Smooth muscle cell (in vitro differentiated cells): ENCODE results near the gene CISD3. TPM values are rescaled to one million over a fixed set of nuclear protein-coding genes. Genes with fewer than 3 reads are reported as not detected.
A peak's percentile ranks its signal among the peaks of the same experiment; 100 is the strongest.

Experiments used
- DNase-seq: peaks from one replicate; lab custom pipeline; 2025; ENCODE audit not compliant: unreplicated experiment; lab: John Stamatoyannopoulos, UW
- H2AFZ ChIP-seq: fragments of 200-600 bp; sonication (generic); 2 replicates; pipeline ENCODE4 v1.6.0; 2016; ENCODE audit warnings: antibody characterized with exemption, low read depth, mild to moderate bottlenecking
- H3F3A ChIP-seq: fragments of 200-600 bp; sonication (generic); 2 replicates; pipeline ENCODE4 v1.6.0; 2017; ENCODE audit warnings: antibody characterized with exemption, low read depth
- H3K27ac ChIP-seq: fragments of 200-600 bp; sonication (generic); 2 replicates; pipeline ENCODE4 v1.5.1; 2016; ENCODE audit warnings: low read depth, mild to moderate bottlenecking
- H3K27me3 ChIP-seq: fragments of 200-600 bp; sonication (generic); 2 replicates; pipeline ENCODE4 v1.6.1; 2016; ENCODE audit warnings: low read depth, mild to moderate bottlenecking
- H3K36me3 ChIP-seq: fragments of 200-600 bp; sonication (generic); 2 replicates; pipeline ENCODE4 v1.5.1; 2016; ENCODE audit warnings: low read depth
- H3K4me1 ChIP-seq: fragments of 200-600 bp; sonication (generic); 2 replicates; pipeline ENCODE4 v1.5.1; 2016; ENCODE audit warnings: low read depth
- H3K4me2 ChIP-seq: fragments of 200-600 bp; sonication (generic); 2 replicates; pipeline ENCODE4 v1.6.0; 2016; ENCODE audit warnings: mild to moderate bottlenecking
- H3K4me3 ChIP-seq: fragments of 200-600 bp; sonication (generic); 2 replicates; pipeline ENCODE4 v1.5.1; 2016; ENCODE audit warnings: mild to moderate bottlenecking
- H3K79me2 ChIP-seq: fragments of 200-600 bp; sonication (generic); 2 replicates; pipeline ENCODE4 v1.6.0; 2016; ENCODE audit warnings: low read depth, mild to moderate bottlenecking
- H3K9ac ChIP-seq: fragments of 200-600 bp; sonication (generic); 2 replicates; pipeline ENCODE4 v1.6.0; 2016; ENCODE audit warnings: low read depth
- H3K9me3 ChIP-seq: fragments of 200-600 bp; sonication (generic); replicated peaks from 2 replicates; pipeline ENCODE4 v1.5.1; 2016; ENCODE audit warnings: low read depth
- H4K20me1 ChIP-seq: fragments of 200-600 bp; sonication (generic); 2 replicates; pipeline ENCODE4 v1.6.0; 2016; ENCODE audit warnings: low read depth
- WGBS: methylation state at CpG from one replicate; pipeline ENCODE4 v1.1.7; 2016; ENCODE audit warnings: low lambda C conversion rate; 5-methylcytosine and 5-hydroxymethylcytosine counted together
- polyA plus RNA-seq: library from polyadenylated mRNA; unstranded; fragments of >200 nt; fragmentation: Nextera tagmentation; extraction: Ambion mirVana; gene quantifications from 2 replicates; pipeline ENCODE4 v1.2.1, GENCODE V29; 2016
- total RNA-seq: library from RNA; depleted of rRNA; stranded (reverse); fragments of >200 nt; gene quantifications from 2 replicates; pipeline ENCODE4 v1.2.3, GENCODE V29; 2014
- TF ChIP-seq, protein P1 (sequence below): fragments of 200-600 bp; sonication (generic); IDR thresholded peaks from 2 replicates; pipeline ENCODE4 v1.5.1; 2017; ENCODE audit warnings: borderline replicate concordance, mild to moderate bottlenecking, antibody characterized with exemption; ENCODE audit not compliant: insufficient read depth, poor library complexity, severe bottlenecking

CISD3 gene, protein sequence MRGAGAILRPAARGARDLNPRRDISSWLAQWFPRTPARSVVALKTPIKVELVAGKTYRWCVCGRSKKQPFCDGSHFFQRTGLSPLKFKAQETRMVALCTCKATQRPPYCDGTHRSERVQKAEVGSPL
- total RNA-seq (0.54 and 1.3 TPM in 2 replicates), polyA plus RNA-seq (15.1 and 18.1 TPM in 2 replicates)

DNA sequence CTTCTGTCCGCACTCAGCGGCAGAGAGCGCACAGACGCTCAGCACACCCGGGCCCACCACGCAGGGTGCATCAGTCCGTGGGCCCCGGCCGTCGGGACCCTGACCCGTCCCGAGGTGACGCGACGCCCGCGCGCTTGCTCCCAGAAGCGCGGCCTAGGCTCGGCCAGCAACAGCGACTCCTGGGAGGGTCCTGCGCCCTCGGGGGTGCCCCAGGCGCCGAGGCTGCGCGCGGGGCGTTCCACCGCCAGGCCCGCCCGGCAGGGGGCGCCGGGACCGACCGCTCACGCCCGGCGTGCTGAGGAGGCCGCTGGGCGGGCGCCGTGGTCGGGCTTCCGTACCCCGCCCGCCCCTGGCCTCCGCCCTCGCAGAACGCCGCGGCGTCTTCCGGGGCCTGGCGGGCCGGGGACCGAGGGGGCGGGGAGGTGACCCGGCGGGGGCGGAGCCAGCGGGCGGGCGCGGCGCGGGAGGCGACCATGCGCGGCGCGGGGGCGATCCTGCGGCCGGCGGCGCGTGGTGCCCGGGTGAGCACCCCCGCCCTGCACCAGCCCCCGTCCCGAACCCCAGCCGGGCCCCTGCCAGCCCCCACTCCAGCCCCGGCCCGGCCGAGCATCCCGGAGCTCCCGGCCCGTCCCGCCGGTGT lies at the start of gene CISD3:
Gene CISD3 (plus strand): TSS at position 456 of the 640 bp plus-strand sequence. CDS start 18 bp downstream, at position 474.
- no peaks in the 10 kb centered on the region for H3K27me3 ChIP-seq
- H4K20me1 ChIP-seq, result peaks cover 12% of the 10 kb centered on the region
- WGBS, result 1% methylated on average over 24 of the region's 92 CpGs
- peak within 1 kb of the TSS; percentile 60 for H3K9ac ChIP-seq
- TF ChIP-seq, protein P1, sequence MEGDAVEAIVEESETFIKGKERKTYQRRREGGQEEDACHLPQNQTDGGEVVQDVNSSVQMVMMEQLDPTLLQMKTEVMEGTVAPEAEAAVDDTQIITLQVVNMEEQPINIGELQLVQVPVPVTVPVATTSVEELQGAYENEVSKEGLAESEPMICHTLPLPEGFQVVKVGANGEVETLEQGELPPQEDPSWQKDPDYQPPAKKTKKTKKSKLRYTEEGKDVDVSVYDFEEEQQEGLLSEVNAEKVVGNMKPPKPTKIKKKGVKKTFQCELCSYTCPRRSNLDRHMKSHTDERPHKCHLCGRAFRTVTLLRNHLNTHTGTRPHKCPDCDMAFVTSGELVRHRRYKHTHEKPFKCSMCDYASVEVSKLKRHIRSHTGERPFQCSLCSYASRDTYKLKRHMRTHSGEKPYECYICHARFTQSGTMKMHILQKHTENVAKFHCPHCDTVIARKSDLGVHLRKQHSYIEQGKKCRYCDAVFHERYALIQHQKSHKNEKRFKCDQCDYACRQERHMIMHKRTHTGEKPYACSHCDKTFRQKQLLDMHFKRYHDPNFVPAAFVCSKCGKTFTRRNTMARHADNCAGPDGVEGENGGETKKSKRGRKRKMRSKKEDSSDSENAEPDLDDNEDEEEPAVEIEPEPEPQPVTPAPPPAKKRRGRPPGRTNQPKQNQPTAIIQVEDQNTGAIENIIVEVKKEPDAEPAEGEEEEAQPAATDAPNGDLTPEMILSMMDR, result peak; percentile 68
- peaks cover 5% of the 10 kb centered on the region for H3K4me1 ChIP-seq
- peak within 1 kb of the TSS; percentile 72 for H3K4me3 ChIP-seq
- no peaks in the 10 kb centered on the region for H3K36me3 ChIP-seq
- H3K9me3 ChIP-seq, result no peaks in the 10 kb centered on the region
- peaks cover 12% of the 10 kb centered on the region for H3F3A ChIP-seq
- H3K27ac ChIP-seq, result no peak within 1 kb of the TSS
- peak within 1 kb of the TSS; percentile 89 for H3K4me2 ChIP-seq
- peak; percentile 38 for DNase-seq
- no peaks in the 10 kb centered on the region for H3K79me2 ChIP-seq
- H2AFZ ChIP-seq, result peak within 1 kb of the TSS; percentile 31

DNA sequence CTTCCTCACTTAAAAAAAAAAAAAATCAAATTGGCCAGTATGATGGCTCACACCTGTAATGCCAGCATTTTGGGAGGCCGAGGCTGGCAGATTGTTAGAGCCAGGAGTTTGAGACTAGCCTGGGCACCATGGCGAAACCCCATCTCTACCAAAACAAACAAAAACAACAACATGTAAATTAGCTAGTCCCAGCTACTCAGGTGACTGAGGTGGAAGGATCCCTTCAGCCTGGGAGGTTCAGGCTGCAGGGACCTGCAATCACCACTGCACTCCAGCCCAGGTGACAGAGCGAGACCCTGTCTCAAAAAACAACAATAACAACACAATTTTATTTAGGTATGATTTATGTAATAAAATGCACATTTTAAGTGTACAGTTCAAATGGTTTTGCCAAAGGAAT lies 49.0 kb upstream of the CISD3 start:
- no peaks in the 10 kb centered on the region for H3K27me3 ChIP-seq
- TF ChIP-seq, protein P1, result no peak
- no peak overlapping the region for H3K9ac ChIP-seq
- no peak for DNase-seq
- no peaks in the 10 kb centered on the region for H3K36me3 ChIP-seq
- no peak overlapping the region for H3K4me3 ChIP-seq
- no peak overlapping the region for H2AFZ ChIP-seq
- H3K27ac ChIP-seq, result no peak overlapping the region
- H3F3A ChIP-seq, result no peaks in the 10 kb centered on the region
- no peak overlapping the region for H3K4me2 ChIP-seq
- WGBS, result 87% methylated on average over 3 of the region's 3 CpGs
- H3K79me2 ChIP-seq, result no peaks in the 10 kb centered on the region
- H3K4me1 ChIP-seq, result no peaks in the 10 kb centered on the region
- H3K9me3 ChIP-seq, result no peaks in the 10 kb centered on the region
- H4K20me1 ChIP-seq, result no peaks in the 10 kb centered on the region

DNA sequence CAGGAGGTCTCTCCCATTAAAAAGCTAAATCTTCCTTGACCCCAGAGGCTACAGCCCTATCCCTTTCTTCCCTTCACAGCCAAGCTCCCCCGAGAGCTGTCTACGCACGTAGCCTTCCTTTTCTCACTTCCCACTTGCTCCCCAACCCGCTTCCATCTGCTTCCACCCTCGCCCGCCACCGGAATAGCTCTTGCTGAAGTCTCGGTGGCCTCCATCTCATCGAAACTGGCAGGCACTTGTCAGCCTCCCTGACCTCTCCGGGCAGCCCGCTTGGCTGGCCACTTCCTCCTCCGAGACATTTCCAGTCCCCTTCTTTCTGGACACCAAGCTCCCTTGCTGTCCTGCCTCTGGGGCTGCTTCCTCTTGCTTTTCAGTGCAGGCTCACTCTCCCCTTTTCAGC lies 44.6 kb upstream of the CISD3 start:
- TF ChIP-seq, protein P1, result no peak
- no peak overlapping the region for H3K27ac ChIP-seq
- no peaks in the 10 kb centered on the region for H3K79me2 ChIP-seq
- no peak for DNase-seq
- no peaks in the 10 kb centered on the region for H3K9me3 ChIP-seq
- no peak overlapping the region for H3K9ac ChIP-seq
- H3K27me3 ChIP-seq, result no peaks in the 10 kb centered on the region
- H3K4me2 ChIP-seq, result no peak overlapping the region
- WGBS, result 93% methylated on average over 12 of the region's 12 CpGs
- no peaks in the 10 kb centered on the region for H4K20me1 ChIP-seq
- no peaks in the 10 kb centered on the region for H3F3A ChIP-seq
- H3K4me3 ChIP-seq, result no peak overlapping the region
- no peak overlapping the region for H2AFZ ChIP-seq
- H3K4me1 ChIP-seq, result no peaks in the 10 kb centered on the region
- no peaks in the 10 kb centered on the region for H3K36me3 ChIP-seq

DNA sequence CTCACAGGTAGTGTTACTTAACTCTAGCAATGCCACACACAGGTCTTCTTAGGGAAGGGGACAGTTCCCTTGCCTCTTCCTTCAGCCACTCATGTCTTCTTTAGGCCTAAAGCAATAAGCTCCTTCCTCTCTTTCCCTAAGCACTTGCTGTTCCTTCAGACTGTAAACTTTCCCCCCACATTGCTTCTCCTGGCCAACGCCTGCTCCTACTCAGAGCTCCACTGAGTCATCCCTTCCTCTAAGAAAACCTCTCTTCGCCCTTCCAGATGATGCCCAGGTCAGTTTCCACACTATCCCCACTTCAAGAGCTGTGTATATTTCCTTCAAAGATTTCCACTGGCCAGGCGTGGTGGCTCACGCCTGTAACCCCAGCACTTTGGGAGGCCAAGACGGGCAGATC lies 42.9 kb upstream of the CISD3 start:
- Histone ChIP-seq H3K36me3 (no peaks in the 10 kb centered on the region), H3K9me3 (no peaks in the 10 kb centered on the region), H3K4me1 (no peaks in the 10 kb centered on the region), H3K79me2 (no peaks in the 10 kb centered on the region), H3K4me3 (no peak overlapping the region), H3K27ac (no peak overlapping the region), H2AFZ (no peak overlapping the region), H3K9ac (no peak overlapping the region), H3K4me2 (no peak overlapping the region), H4K20me1 (no peaks in the 10 kb centered on the region), H3F3A (no peaks in the 10 kb centered on the region), H3K27me3 (no peaks in the 10 kb centered on the region)
- TF ChIP-seq, protein P1, result no peak
- 78% methylated on average over 5 of the region's 5 CpGs for WGBS
- DNase-seq, result no peak
